Measurements from ENCODE around the gene KLC1.
"Not testable (repeated sequence)": the region's sequence is repeated elsewhere in the genome, so short reads cannot be mapped to it uniquely, and the experiment has no call there.

KLC1 gene

GRCh38 chr14:103688906-103689902, 60.2 kb downstream of the KLC1 start:
- TF ChIP-seq CTCF (IDR thresholded peaks at IDR 0.05; ENCODE audit: borderline replicate concordance, insufficient read depth, low read depth, low read length): no peak
- H3K4me3 ChIP-seq (ENCODE audit: low read depth, low read length): no peak overlapping the region

- no peak overlapping the region for H3K4me3 ChIP-seq (ENCODE audit: low read depth, low read length)
- TF ChIP-seq CTCF (IDR thresholded peaks at IDR 0.05; ENCODE audit: borderline replicate concordance, insufficient read depth, low read depth, low read length): no peak
Measured at GRCh38 chr14:103690332-103690731, 61.3 kb downstream of the KLC1 start.

GRCh38 chr14:103691655-103692054, 62.6 kb downstream of the KLC1 start:
- not testable (repeated sequence) for H3K4me3 ChIP-seq (ENCODE audit: low read depth, low read length)

GRCh38 chr14:103692159-103692558, 63.1 kb downstream of the KLC1 start:
- no peak overlapping the region for H3K4me3 ChIP-seq (ENCODE audit: low read depth, low read length)
- no peak for TF ChIP-seq CTCF (IDR thresholded peaks at IDR 0.05; ENCODE audit: borderline replicate concordance, insufficient read depth, low read depth, low read length)

- TF ChIP-seq CTCF (IDR thresholded peaks at IDR 0.05; ENCODE audit: borderline replicate concordance, insufficient read depth, low read depth, low read length): no peak
- H3K4me3 ChIP-seq (ENCODE audit: low read depth, low read length): no peak overlapping the region
Measured at GRCh38 chr14:103692871-103693270, 63.9 kb downstream of the KLC1 start.

- TF ChIP-seq CTCF (IDR thresholded peaks at IDR 0.05; ENCODE audit: borderline replicate concordance, insufficient read depth, low read depth, low read length): no peak
- no peak overlapping the region for H3K4me3 ChIP-seq (ENCODE audit: low read depth, low read length)
Measured at GRCh38 chr14:103693515-103693914, 64.5 kb downstream of the KLC1 start.

- H3K4me3 ChIP-seq (ENCODE audit: low read depth, low read length): no peak overlapping the region
- no peak for TF ChIP-seq CTCF (IDR thresholded peaks at IDR 0.05; ENCODE audit: borderline replicate concordance, insufficient read depth, low read depth, low read length)
Measured at GRCh38 chr14:103694572-103695026, 65.6 kb downstream of the KLC1 start.

Data from GM12875 (cell line).